Cardiac muscle cell (in vitro differentiated cells and primary cell): ENCODE measurements around the gene NDUFA12. TPM values are rescaled to one million over a fixed set of nuclear protein-coding genes. Genes with fewer than 3 reads are reported as not detected.

ENCODE experiments used
- DNase-seq, 2 donors: peaks; one replicate each; pipeline versions ENCODE4 v3.0.0 to v3.0.0-alpha.2; 2010 to 2017; ENCODE audit warnings: low read depth in 1 of 2, low spot score in 1 of 2
- H3K27ac ChIP-seq: fragments of 200-600 bp; sonication (generic); 2 replicates; pipeline ENCODE4 v1.5.1; 2016
- H3K27me3 ChIP-seq: fragments of 200-600 bp; sonication (generic); 2 replicates; pipeline ENCODE4 v1.6.0; 2016; ENCODE audit warnings: control low read depth
- H3K36me3 ChIP-seq: fragments of 200-600 bp; sonication (generic); 2 replicates; pipeline ENCODE4 v1.5.1; 2016; ENCODE audit warnings: control low read depth
- H3K4me1 ChIP-seq: fragments of 200-600 bp; sonication (generic); 2 replicates; pipeline ENCODE4 v1.8.1; 2017; ENCODE audit warnings: low read depth, mild to moderate bottlenecking, mixed run types
- H3K4me3 ChIP-seq: fragments of 200-600 bp; sonication (generic); 2 replicates; pipeline ENCODE4 v1.5.1; 2016; ENCODE audit warnings: mild to moderate bottlenecking
- H3K9me3 ChIP-seq: fragments of 200-600 bp; sonication (generic); 2 replicates; pipeline ENCODE4 v1.5.1; 2017; ENCODE audit warnings: low read depth, mild to moderate bottlenecking, control low read depth
- polyA plus RNA-seq: library from polyadenylated mRNA; unstranded; fragments of >200 nt; fragmentation: Nextera tagmentation; extraction: Ambion mirVana; gene quantifications from 2 replicates; pipeline ENCODE4 v1.2.1, GENCODE V29; 2016
- total RNA-seq: library from RNA; depleted of rRNA; stranded (reverse); fragments of >200 nt; gene quantifications from 2 replicates; pipeline ENCODE4 v1.2.3, GENCODE V29; 2016
- TF ChIP-seq, protein P1 (sequence below): IDR thresholded peaks from 2 replicates; pipeline ENCODE4 v1.5.1; 2012; ENCODE audit warnings: low read depth, mild to moderate bottlenecking, low read length

NDUFA12 gene
- total and polyA plus RNA-seq, 2 experiments from 2014 or later = 157 to 321 TPM

DNA sequence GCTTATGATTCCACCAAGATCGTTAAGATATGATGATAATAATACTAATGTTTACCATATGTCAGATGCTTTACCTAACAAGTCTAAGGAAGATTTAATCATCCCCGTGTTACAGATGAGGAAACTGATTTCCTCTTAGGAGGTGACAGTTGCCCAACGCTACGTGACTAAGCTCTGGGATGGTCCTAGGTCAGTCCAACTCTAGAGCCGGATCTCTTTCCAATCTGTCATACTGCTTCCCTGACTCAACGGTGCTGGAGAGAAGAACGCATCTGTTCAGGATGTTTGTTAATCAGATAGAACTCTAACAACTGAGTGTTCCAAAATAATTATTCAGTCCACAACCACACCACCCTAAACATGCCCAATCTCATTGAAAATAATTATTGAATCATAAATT is 39.8 kb downstream of the NDUFA12 start:
- no peak for DNase-seq
- Histone ChIP-seq H3K27me3 (no peaks in the 10 kb centered on the region), H3K4me3 (no peak overlapping the region), H3K9me3 (no peaks in the 10 kb centered on the region), H3K36me3 (no peaks in the 10 kb centered on the region), H3K4me1 (no peaks in the 10 kb centered on the region), H3K27ac (no peak overlapping the region)
- TF ChIP-seq, protein P1, sequence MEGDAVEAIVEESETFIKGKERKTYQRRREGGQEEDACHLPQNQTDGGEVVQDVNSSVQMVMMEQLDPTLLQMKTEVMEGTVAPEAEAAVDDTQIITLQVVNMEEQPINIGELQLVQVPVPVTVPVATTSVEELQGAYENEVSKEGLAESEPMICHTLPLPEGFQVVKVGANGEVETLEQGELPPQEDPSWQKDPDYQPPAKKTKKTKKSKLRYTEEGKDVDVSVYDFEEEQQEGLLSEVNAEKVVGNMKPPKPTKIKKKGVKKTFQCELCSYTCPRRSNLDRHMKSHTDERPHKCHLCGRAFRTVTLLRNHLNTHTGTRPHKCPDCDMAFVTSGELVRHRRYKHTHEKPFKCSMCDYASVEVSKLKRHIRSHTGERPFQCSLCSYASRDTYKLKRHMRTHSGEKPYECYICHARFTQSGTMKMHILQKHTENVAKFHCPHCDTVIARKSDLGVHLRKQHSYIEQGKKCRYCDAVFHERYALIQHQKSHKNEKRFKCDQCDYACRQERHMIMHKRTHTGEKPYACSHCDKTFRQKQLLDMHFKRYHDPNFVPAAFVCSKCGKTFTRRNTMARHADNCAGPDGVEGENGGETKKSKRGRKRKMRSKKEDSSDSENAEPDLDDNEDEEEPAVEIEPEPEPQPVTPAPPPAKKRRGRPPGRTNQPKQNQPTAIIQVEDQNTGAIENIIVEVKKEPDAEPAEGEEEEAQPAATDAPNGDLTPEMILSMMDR = no peak

DNA sequence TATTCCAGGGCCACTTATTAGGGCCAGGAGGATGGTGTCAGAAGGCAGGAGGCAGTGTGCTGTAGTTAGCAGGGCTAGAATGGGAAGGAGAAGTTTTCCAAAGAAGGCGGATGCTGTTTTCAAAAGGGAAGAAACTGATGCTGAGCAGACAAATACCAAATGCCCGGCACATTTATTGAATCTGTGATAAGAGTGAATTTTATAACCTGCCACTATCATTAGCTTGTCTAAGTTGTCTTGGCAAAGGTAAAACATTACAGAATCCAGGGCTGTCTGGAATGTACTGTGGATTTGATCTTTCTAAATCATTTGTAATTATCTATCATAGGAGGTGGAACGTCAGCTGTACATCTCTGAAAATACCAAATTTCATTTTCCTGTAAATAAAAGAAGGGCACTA is 40.8 kb downstream of the NDUFA12 start:
- Histone ChIP-seq H3K9me3 (no peaks in the 10 kb centered on the region), H3K27ac (no peak overlapping the region), H3K27me3 (no peaks in the 10 kb centered on the region), H3K4me1 (no peaks in the 10 kb centered on the region), H3K36me3 (no peaks in the 10 kb centered on the region), H3K4me3 (no peak overlapping the region)
- TF ChIP-seq, protein P1 = no peak
- no peak for DNase-seq

DNA sequence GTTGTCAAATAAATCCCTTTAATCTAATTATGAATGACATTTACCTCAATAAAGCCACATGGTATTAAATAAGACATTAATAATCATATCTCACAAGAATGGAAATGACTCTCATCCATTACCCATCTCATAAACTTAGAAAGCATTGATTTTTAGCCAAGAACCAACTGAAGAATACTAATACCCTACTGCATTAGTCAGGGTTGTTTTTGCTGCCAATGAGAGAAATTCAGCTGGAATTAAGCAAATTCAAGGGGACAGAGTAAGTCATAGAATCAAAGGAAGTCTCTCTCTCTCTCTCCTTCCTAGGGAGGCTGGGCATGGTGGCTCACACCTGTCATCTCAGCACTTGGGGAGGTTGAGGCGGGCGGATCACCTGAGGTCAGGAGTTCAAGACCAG is 41.6 kb downstream of the NDUFA12 start:
- Histone ChIP-seq H3K4me1 (no peaks in the 10 kb centered on the region), H3K27me3 (no peaks in the 10 kb centered on the region), H3K9me3 (no peaks in the 10 kb centered on the region), H3K36me3 (no peaks in the 10 kb centered on the region), H3K4me3 (no peak overlapping the region), H3K27ac (no peak overlapping the region)
- TF ChIP-seq, protein P1 = no peak
- DNase-seq = no peak

DNA sequence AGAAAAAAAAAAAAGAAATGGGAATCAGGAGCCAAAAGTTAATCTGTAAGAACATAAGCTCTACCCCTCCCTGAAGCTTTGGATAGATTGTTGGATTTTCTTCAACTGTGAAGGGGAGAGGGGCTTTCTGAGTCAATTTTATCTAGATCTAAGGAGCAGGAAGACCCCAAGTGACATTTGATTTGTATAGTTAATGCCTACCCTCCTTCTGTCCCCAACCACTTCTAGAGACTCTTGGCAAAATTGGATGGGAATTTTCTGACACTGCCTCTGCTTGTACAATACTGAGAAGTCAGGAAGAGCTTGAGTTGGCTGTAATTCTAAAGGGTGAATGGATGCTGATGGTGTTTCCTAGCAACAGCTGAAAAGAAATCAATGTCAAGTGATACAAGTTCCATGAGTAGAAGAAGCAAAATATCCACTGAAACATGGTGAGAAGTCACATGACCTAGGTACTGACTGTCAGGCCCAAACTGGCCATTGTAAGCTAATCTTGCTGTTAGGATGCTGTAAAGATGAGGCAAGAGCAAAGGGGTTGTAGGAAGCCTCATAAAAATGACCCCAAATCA is 42.2 kb downstream of the NDUFA12 start:
- no peaks in the 10 kb centered on the region for H3K4me1 ChIP-seq
- TF ChIP-seq, protein P1 = no peak
- H3K4me3 ChIP-seq = no peak overlapping the region
- no peaks in the 10 kb centered on the region for H3K27me3 ChIP-seq
- no peak for DNase-seq
- H3K9me3 ChIP-seq = no peaks in the 10 kb centered on the region
- H3K36me3 ChIP-seq = no peaks in the 10 kb centered on the region
- H3K27ac ChIP-seq = no peak overlapping the region

DNA sequence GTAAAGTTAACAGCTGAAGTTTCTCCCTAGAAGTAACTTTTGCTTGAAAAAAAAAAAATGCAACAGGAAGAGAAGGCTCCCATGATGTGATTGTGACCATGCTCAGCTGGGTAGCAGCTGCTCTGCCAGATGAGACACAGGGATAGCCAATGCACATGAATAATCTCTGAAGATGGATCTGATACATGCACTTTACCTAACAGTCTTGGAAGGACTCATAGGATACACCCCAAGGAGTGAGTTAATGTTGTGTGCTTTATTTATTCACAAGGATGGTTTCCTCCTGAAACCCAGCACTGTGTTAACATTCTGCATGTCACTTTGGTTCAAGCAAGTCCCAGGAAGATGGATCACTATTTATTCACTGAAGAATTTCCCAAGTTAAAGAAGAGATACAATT is 46.5 kb downstream of the NDUFA12 start:
- no peak for DNase-seq
- H3K4me3 ChIP-seq = no peak overlapping the region
- no peaks in the 10 kb centered on the region for H3K36me3 ChIP-seq
- H3K27ac ChIP-seq = no peak overlapping the region
- no peaks in the 10 kb centered on the region for H3K4me1 ChIP-seq
- no peaks in the 10 kb centered on the region for H3K27me3 ChIP-seq
- no peaks in the 10 kb centered on the region for H3K9me3 ChIP-seq
- TF ChIP-seq, protein P1 = no peak
